ENCODE results near the gene NSG1.

- no peak for TF ChIP-seq CTCF (conservative IDR thresholded peaks at IDR 0.05; ENCODE audit: low read depth, low read length)
- no peak for TF ChIP-seq EZH2 (IDR thresholded peaks at IDR 0.05; ENCODE audit: low read length, unreplicated experiment)
- TF ChIP-seq EZH2phosphoT487 (IDR thresholded peaks at IDR 0.05; ENCODE audit: borderline replicate concordance, low read length), result no peak
These were observed 21.9 kb downstream of the NSG1 start for GRCh38 chr4:4408576-4409335.
